Esophagus muscularis mucosa (tissue), 3 donors: ENCODE measurements around the gene CROCC2.

Source experiments
- POLR2A ChIP-seq: fragments of 450-650 bp; IDR thresholded peaks from one replicate; pipeline ENCODE4 v1.6.1; 2017; ENCODE audit warnings: antibody characterized with exemption, moderate library complexity, mild to moderate bottlenecking, low read depth
- POLR2AphosphoS5 ChIP-seq, 2 donors: sonication (generic); formaldehyde crosslinking; IDR thresholded peaks; one replicate each; pipeline ENCODE4 v1.6.1; 2017; ENCODE audit warnings: antibody characterized with exemption in 2 of 2
- TF ChIP-seq, protein P1 (sequence below), 3 experiments: fragments of 200-600 bp in 2 of 3; fragments of 450-650 bp in 1 of 3; sonication (generic) in 2 of 3; IDR thresholded peaks; one replicate each; pipeline ENCODE4 v1.5.1; 2017 to 2019; ENCODE audit warnings: antibody characterized with exemption in 3 of 3, mild to moderate bottlenecking in 2 of 3, moderate library complexity in 1 of 3

DNA sequence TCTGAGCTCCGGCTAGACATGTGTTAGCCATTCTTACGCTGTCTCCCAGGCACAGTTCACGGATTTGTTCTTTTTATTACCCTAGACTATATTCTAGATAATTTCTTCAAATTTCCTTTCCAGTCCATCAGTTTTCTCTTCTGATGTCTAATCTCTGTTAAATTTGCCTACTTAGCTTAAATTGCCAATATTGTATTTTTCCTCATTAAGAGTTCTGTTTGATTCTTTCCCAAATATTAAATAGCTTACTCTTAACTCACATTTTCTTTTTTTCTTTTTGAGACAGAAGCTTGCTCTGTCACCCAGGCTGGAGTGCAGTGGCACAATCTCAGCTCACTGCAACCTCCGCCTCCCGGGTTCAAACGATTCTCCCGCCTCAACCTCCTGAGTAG, 21.2 kb downstream of the CROCC2 start:
- TF ChIP-seq, protein P1, sequence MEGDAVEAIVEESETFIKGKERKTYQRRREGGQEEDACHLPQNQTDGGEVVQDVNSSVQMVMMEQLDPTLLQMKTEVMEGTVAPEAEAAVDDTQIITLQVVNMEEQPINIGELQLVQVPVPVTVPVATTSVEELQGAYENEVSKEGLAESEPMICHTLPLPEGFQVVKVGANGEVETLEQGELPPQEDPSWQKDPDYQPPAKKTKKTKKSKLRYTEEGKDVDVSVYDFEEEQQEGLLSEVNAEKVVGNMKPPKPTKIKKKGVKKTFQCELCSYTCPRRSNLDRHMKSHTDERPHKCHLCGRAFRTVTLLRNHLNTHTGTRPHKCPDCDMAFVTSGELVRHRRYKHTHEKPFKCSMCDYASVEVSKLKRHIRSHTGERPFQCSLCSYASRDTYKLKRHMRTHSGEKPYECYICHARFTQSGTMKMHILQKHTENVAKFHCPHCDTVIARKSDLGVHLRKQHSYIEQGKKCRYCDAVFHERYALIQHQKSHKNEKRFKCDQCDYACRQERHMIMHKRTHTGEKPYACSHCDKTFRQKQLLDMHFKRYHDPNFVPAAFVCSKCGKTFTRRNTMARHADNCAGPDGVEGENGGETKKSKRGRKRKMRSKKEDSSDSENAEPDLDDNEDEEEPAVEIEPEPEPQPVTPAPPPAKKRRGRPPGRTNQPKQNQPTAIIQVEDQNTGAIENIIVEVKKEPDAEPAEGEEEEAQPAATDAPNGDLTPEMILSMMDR (IDR thresholded peaks at IDR 0.05) = no peak
- TF ChIP-seq POLR2A (no peak), POLR2AphosphoS5 (IDR thresholded peaks at IDR 0.05) (no peak)
